Calu3 (cell line): ENCODE data around the gene FAM222A. TPM values are rescaled to one million over a fixed set of nuclear protein-coding genes. Genes with fewer than 3 reads are reported as not detected.

Source experiments
- BruUV-seq: library from RNA; stranded (reverse); fragments of 400-500 nt; replicated peaks from 2 replicates; lab custom pipeline; 2021; lab: Mats Ljungman, UMichigan
- CTCF ChIA-PET: fragments of 300-600 bp; sonication (Branson Sonifier 250); formaldehyde crosslinking; loops from one replicate; lab custom pipeline; 2022; ENCODE audit warnings: antibody characterized with exemption; lab: Charles Lee
- DNase-seq: peaks from one replicate; pipeline ENCODE4 v3.0.0; 2022
- H3K27ac Mint-ChIP-seq: one replicate; pipeline ENCODE4 v1.8.0; 2022; ENCODE audit warnings: mixed read lengths; ENCODE audit not compliant: unreplicated experiment
- H3K27me3 Mint-ChIP-seq: one replicate; pipeline ENCODE4 v1.8.0; 2022; ENCODE audit warnings: mixed read lengths; ENCODE audit not compliant: unreplicated experiment
- H3K36me3 Mint-ChIP-seq: one replicate; pipeline ENCODE4 v1.8.0; 2022; ENCODE audit warnings: mild to moderate bottlenecking, moderate library complexity, mixed read lengths; ENCODE audit not compliant: insufficient read depth, unreplicated experiment
- H3K4me1 Mint-ChIP-seq: one replicate; pipeline ENCODE4 v1.8.0; 2022; ENCODE audit warnings: mild to moderate bottlenecking, low read depth, mixed read lengths; ENCODE audit not compliant: unreplicated experiment
- H3K4me3 Mint-ChIP-seq: one replicate; pipeline ENCODE4 v1.8.0; 2022; ENCODE audit warnings: mild to moderate bottlenecking, low read depth, moderate library complexity, mixed read lengths; ENCODE audit not compliant: unreplicated experiment
- H3K9me3 Mint-ChIP-seq: one replicate; pipeline ENCODE4 v1.8.0; 2022; ENCODE audit warnings: low read depth, mixed read lengths; ENCODE audit not compliant: unreplicated experiment
- CTCF ChIP-seq: fragments of 200-600 bp; IDR thresholded peaks from one replicate; pipeline ENCODE4 v1.8.0; 2022; ENCODE audit warnings: antibody characterized with exemption; ENCODE audit not compliant: unreplicated experiment
- intact Hi-C: fragments of 100-400 bp; cut with micrococcal nuclease; formaldehyde crosslinking; loops from one replicate; pipeline ENCODE4 v1.10.0; 2022; ENCODE audit not compliant: unreplicated experiment
- total RNA-seq: library from RNA; stranded (reverse); gene quantifications from 2 replicates; pipeline ENCODE4 v1.2.3, GENCODE V29; 2022

The FAM222A gene
- total RNA-seq, 1 experiment from 2014 or later, result 2.4 TPM

DNA sequence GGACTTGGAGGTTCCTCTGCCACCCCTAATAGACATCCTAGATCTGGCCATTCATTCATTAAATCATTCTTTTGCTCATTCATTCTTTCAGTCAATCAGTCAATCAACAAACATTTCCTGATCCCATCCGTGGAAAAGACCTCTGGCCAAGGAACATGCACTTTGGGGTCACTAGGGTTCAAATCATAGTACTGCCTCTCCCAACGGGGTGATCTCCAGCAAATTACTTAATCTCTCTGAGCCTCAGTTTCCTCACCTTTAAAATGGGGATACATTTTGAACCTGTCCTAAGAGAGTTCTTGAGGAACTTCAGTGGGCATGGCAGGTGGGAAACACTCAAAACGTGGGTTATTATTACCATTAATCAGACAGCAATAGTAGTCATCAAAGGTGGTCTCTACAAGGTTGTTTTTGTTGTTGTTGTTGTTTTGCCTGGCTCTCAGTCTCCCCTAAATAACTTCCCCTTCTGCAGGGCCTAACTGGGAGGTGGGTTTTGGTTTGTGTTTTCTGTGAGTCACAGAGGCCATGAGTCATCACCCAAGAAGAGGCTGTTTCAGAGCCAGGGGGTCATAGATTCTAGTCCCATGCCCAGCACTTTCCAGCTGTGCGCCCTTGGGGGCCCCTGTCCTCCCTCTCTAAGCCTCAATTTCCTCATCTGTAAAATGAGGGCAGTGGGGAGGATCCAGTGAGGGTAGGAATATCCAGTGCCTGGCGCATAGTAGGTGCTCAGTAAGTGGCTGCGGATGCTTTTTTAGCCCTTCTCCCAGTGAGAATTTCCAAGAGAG, 16.9 kb upstream of the FAM222A start:
- Mint-ChIP-seq H3K9me3 (no peaks in the 10 kb centered on the region), H3K27ac (no peak overlapping the region), H3K27me3 (peaks cover 36% of the 10 kb centered on the region), H3K4me1 (no peaks in the 10 kb centered on the region), H3K36me3 (no peaks in the 10 kb centered on the region), H3K4me3 (no peak overlapping the region)
- CTCF ChIA-PET, result interaction anchor here (1.3 kb wide), 1 partner anchor 8 kb away, joined by 3 read pairs; no protein-coding TSS in a partner anchor
- no peak for TF ChIP-seq CTCF
- BruUV-seq, result no TSS peak
- no peak for DNase-seq
- intact Hi-C loops, result no loop called here

GRCh38 chr12:109697270-109697553, 16.4 kb upstream of the FAM222A start:
- no TSS peak for BruUV-seq
- intact Hi-C loops, result no loop called here
- no peak for DNase-seq

DNA sequence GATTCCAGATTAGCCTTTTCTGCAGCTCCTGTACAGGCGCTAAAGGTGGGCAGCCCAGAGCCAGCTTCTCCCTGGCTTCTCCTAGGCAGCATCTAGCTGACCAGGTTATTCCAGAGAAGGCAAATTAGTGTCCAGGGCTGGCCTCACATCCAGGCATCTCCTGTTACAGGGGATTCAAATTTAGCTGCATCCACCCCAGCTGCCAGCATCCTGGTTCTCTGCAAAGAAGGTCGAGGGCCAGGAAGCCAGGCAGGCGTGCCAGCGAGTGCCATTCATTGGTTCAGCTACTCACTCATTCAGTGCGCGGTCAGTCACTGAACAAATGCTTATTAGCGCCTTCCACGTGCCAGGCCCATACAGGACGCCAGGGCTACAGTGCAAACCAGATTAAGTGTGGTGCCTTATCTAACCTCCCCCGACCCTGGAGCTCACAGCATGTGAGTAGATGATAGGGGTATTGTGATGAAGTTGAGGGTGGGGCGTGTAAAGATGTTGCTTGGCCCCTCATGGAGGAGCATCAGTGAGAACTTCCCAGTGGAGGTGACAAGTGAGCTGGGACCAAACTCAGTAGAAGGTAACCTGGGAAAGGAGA, 15.7 kb upstream of the FAM222A start:
- H3K9me3 Mint-ChIP-seq, result no peaks in the 10 kb centered on the region
- BruUV-seq, result no TSS peak
- H3K27ac Mint-ChIP-seq, result no peak overlapping the region
- no peak overlapping the region for H3K4me3 Mint-ChIP-seq
- intact Hi-C loops, result no loop called here
- no peaks in the 10 kb centered on the region for H3K36me3 Mint-ChIP-seq
- CTCF ChIA-PET, result no interaction called here
- TF ChIP-seq CTCF, result no peak
- DNase-seq, result no peak
- H3K27me3 Mint-ChIP-seq, result peaks cover 28% of the 10 kb centered on the region
- no peaks in the 10 kb centered on the region for H3K4me1 Mint-ChIP-seq

More at GRCh38 chr12:109697270-109697553, 16.4 kb upstream of the FAM222A start:
- H3K36me3 Mint-ChIP-seq, result no peaks in the 10 kb centered on the region
- CTCF ChIA-PET, result interaction anchor here (0.6 kb wide), 1 partner anchor 82 kb away, joined by 3 read pairs; no protein-coding TSS in a partner anchor
- peaks cover 36% of the 10 kb centered on the region for H3K27me3 Mint-ChIP-seq
- TF ChIP-seq CTCF, result no peak
- H3K27ac Mint-ChIP-seq, result no peak overlapping the region
- H3K9me3 Mint-ChIP-seq, result no peaks in the 10 kb centered on the region
- no peaks in the 10 kb centered on the region for H3K4me1 Mint-ChIP-seq
- H3K4me3 Mint-ChIP-seq, result no peak overlapping the region

DNA sequence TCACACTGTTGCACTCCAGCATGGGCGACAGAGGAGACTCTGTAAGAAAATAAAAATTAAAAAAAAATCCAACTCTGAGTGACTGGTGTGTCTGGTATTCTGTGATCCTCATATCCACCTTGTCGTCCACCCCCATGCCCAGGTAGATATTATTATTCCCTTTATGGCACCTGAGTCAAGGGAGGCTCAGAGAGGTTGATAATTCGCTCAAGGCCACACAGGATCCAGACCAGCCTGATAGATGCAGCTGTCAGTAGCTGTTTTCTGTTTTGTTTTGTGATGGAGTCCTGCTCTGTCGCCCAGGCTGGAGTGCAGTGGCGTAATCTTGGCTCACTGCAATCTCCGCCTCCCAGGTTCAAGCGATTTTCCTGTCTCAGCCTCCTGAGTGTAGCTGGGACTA, 14.8 kb upstream of the FAM222A start:
- Mint-ChIP-seq H3K4me1 (no peaks in the 10 kb centered on the region), H3K9me3 (no peaks in the 10 kb centered on the region), H3K36me3 (no peaks in the 10 kb centered on the region), H3K27ac (no peak overlapping the region), H3K4me3 (no peak overlapping the region), H3K27me3 (peaks cover 20% of the 10 kb centered on the region)
- DNase-seq, result no peak
- CTCF ChIA-PET, result interaction anchor here (0.9 kb wide), 1 partner anchor 266 kb away, joined by 3 read pairs; no protein-coding TSS in a partner anchor
- no peak for TF ChIP-seq CTCF
- intact Hi-C loops, result no loop called here
- BruUV-seq, result no TSS peak
